ENCODE measurements around the gene ERICH6.

ERICH6 gene

GRCh38 chr3:150734795-150735119 is 31.0 kb upstream of the ERICH6 start:
- Histone ChIP-seq H3K36me3 (no peaks in the 10 kb centered on the region), H3K4me3 (ENCODE audit: low read depth, low read length) (no peak overlapping the region), H3K27ac (no peak overlapping the region), H3K27me3 (ENCODE audit: insufficient read depth, low read depth, severe bottlenecking) (peaks cover 93% of the 10 kb centered on the region), H3K9me3 (ENCODE audit: severe bottlenecking) (no peaks in the 10 kb centered on the region)
- TF ChIP-seq CTCF (IDR thresholded peaks at IDR 0.05; ENCODE audit: low read depth, low read length) = no peak
- no peak for DNase-seq

- Histone ChIP-seq H3K36me3 (no peaks in the 10 kb centered on the region), H3K27me3 (ENCODE audit: insufficient read depth, low read depth, severe bottlenecking) (peaks cover 93% of the 10 kb centered on the region), H3K9me3 (ENCODE audit: severe bottlenecking) (no peaks in the 10 kb centered on the region), H3K27ac (no peak overlapping the region), H3K4me3 (ENCODE audit: low read depth, low read length) (no peak overlapping the region)
- no peak for TF ChIP-seq CTCF (IDR thresholded peaks at IDR 0.05; ENCODE audit: low read depth, low read length)
- DNase-seq = no peak
Measured at GRCh38 chr3:150733936-150734794, 30.4 kb upstream of the ERICH6 start.

GRCh38 chr3:150733373-150733935 is 29.7 kb upstream of the ERICH6 start:
- Histone ChIP-seq H3K27ac (no peak overlapping the region), H3K9me3 (ENCODE audit: severe bottlenecking) (no peaks in the 10 kb centered on the region), H3K27me3 (ENCODE audit: insufficient read depth, low read depth, severe bottlenecking) (peaks cover 93% of the 10 kb centered on the region), H3K4me3 (ENCODE audit: low read depth, low read length) (no peak overlapping the region), H3K36me3 (no peaks in the 10 kb centered on the region)
- TF ChIP-seq CTCF (IDR thresholded peaks at IDR 0.05; ENCODE audit: low read depth, low read length) = no peak
- DNase-seq = no peak

GRCh38 chr3:150729682-150730360 is 26.1 kb upstream of the ERICH6 start:
- H3K27me3 ChIP-seq (ENCODE audit: insufficient read depth, low read depth, severe bottlenecking) = peaks cover 97% of the 10 kb centered on the region
- no peak overlapping the region for H3K4me3 ChIP-seq (ENCODE audit: low read depth, low read length)

More at GRCh38 chr3:150729682-150730360, 26.1 kb upstream of the ERICH6 start:
- Histone ChIP-seq H3K9me3 (ENCODE audit: severe bottlenecking) (no peaks in the 10 kb centered on the region), H3K27ac (no peak overlapping the region), H3K36me3 (no peaks in the 10 kb centered on the region)
- no peak for DNase-seq
- no peak for TF ChIP-seq CTCF (IDR thresholded peaks at IDR 0.05; ENCODE audit: low read depth, low read length)

All from WERI-Rb-1 (cell line).